PC-3 (cell line): ENCODE data around the gene DAB1. TPM values are rescaled to one million over a fixed set of nuclear protein-coding genes. Genes with fewer than 3 reads are reported as not detected.
"Not testable (repeated sequence)": the region's sequence is repeated elsewhere in the genome, so short reads cannot be mapped to it uniquely, and the experiment has no call there.

Experiments used
- ATAC-seq: fragments of 200-7000 bp; cut with Tn5 transposase; 2 replicates; pipeline ENCODE4 v1.9.1; 2020; ENCODE audit warnings: mild to moderate bottlenecking, moderate library complexity
- BruUV-seq: library from RNA; stranded (reverse); fragments of 400-500 nt; replicated peaks from 2 replicates; lab custom pipeline; 2021; lab: Mats Ljungman, UMichigan
- CTCF ChIA-PET: fragments of 300-600 bp; sonication (Branson Sonifier 250); formaldehyde crosslinking; loops from one replicate; lab custom pipeline; 2022; ENCODE audit warnings: antibody characterized with exemption; lab: Charles Lee
- POLR2A ChIA-PET: fragments of 300-600 bp; sonication (Branson Sonifier 250); formaldehyde crosslinking; loops from one replicate; lab custom pipeline; 2022; ENCODE audit warnings: antibody characterized with exemption; ENCODE audit not compliant: unreplicated experiment; lab: Charles Lee
- DNase-seq: peaks from one replicate; pipeline ENCODE4 v3.0.0-alpha.2; 2015
- H2AFZ ChIP-seq: fragments of 300-600 bp; sonication (generic); 2 replicates; pipeline ENCODE4 v1.6.0; 2016; ENCODE audit warnings: antibody characterized with exemption, low read length
- H3F3A ChIP-seq: fragments of 300-600 bp; sonication (generic); one replicate; pipeline ENCODE4 v1.6.0; 2017; ENCODE audit warnings: antibody characterized with exemption, low read length, control low read depth, mild to moderate bottlenecking; ENCODE audit not compliant: unreplicated experiment
- H3K27ac ChIP-seq: fragments of 300-600 bp; sonication (generic); 2 replicates; pipeline ENCODE4 v1.5.1; 2016; ENCODE audit warnings: mild to moderate bottlenecking, low read length
- H3K27me3 ChIP-seq: fragments of 300-600 bp; sonication (generic); 2 replicates; pipeline ENCODE4 v1.6.1; 2016; ENCODE audit warnings: low read length, mixed read lengths
- H3K36me3 ChIP-seq: fragments of 300-600 bp; sonication (generic); 2 replicates; pipeline ENCODE4 v1.6.1; 2016; ENCODE audit warnings: low read depth, mixed run types, low read length, mixed read lengths
- H3K4me1 ChIP-seq: fragments of 300-600 bp; sonication (generic); 2 replicates; pipeline ENCODE4 v1.5.1; 2016; ENCODE audit warnings: low read length; ENCODE audit not compliant: insufficient read depth
- H3K4me2 ChIP-seq: fragments of 300-600 bp; sonication (generic); 2 replicates; pipeline ENCODE4 v1.6.0; 2016; ENCODE audit warnings: low read length
- H3K4me3 ChIP-seq: fragments of 300-600 bp; sonication (generic); 2 replicates; pipeline ENCODE4 v1.5.1; 2016; ENCODE audit warnings: mild to moderate bottlenecking, low read length, mixed read lengths
- H3K79me2 ChIP-seq: fragments of 300-600 bp; sonication (generic); 2 replicates; pipeline ENCODE4 v1.6.1; 2017; ENCODE audit warnings: low read length, mixed read lengths
- H3K9ac ChIP-seq: fragments of 300-600 bp; sonication (generic); 2 replicates; pipeline ENCODE4 v1.6.0; 2016; ENCODE audit warnings: mild to moderate bottlenecking, low read length
- H3K9me2 ChIP-seq: fragments of 300-600 bp; sonication (generic); replicated peaks from 2 replicates; pipeline ENCODE4 v1.6.1; 2016; ENCODE audit warnings: mixed run types, low read length, mixed read lengths
- H3K9me3 ChIP-seq: fragments of 300-600 bp; sonication (generic); 2 replicates; pipeline ENCODE4 v1.6.1; 2016; ENCODE audit warnings: low read length, mixed read lengths
- H4K20me1 ChIP-seq: fragments of 300-600 bp; sonication (generic); 2 replicates; pipeline ENCODE4 v1.6.1; 2016; ENCODE audit warnings: low read length, mixed read lengths
- EZH2 ChIP-seq: fragments of 300-600 bp; sonication (generic); IDR thresholded peaks from one replicate; pipeline ENCODE4 v1.6.1; 2017; ENCODE audit warnings: antibody characterized with exemption, mild to moderate bottlenecking, low read length; ENCODE audit not compliant: unreplicated experiment
- EZH2phosphoT487 ChIP-seq: fragments of 300-600 bp; sonication (generic); IDR thresholded peaks from 2 replicates; pipeline ENCODE4 v1.6.1; 2018; ENCODE audit warnings: mild to moderate bottlenecking, antibody characterized with exemption, low read length, borderline replicate concordance
- intact Hi-C: fragments of 100-400 bp; cut with micrococcal nuclease; formaldehyde crosslinking; loops from 2 replicates; pipeline ENCODE4 v1.9.0; 2023
- total RNA-seq: library from RNA; depleted of rRNA; stranded (reverse); fragments of >200 nt; gene quantifications from 2 replicates; pipeline ENCODE4 v1.2.3, GENCODE V29; 2014
- TF ChIP-seq, protein P1 (sequence below): fragments of 300-600 bp; sonication (generic); conservative IDR thresholded peaks from 2 replicates; pipeline ENCODE4 v1.5.1; 2017; ENCODE audit warnings: antibody characterized with exemption, low read depth, mild to moderate bottlenecking, low read length

Gene DAB1
- total RNA-seq, 1 experiment from 2014 or later, result not detected

DNA sequence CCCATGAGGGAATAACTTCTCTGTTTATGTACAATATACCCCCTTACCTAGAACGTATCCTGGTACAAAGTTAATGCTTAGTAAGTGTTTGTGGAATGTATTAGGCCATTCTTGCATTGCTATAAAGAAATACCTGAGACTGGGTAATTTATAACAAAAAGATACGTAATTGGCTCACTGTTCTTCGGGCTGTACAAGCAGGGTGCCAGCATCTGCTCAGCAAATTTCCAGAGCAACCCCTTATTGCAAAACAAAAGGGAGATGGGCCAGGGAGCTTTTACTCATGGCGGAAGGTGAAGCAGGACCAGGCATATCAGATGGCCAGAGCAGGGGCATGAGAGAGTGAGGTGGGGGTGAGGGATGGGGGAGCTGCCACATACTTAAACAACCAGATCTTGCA lies 334.6 kb downstream of the DAB1 start:
- no peaks in the 10 kb centered on the region for H3K36me3 ChIP-seq
- ChIA-PET POLR2A (no interaction called here), CTCF (no interaction called here)
- no peak for DNase-seq
- no peak overlapping the region for H3K27ac ChIP-seq
- H3K27me3 ChIP-seq, result no peaks in the 10 kb centered on the region
- H3K4me1 ChIP-seq, result no peaks in the 10 kb centered on the region
- no peak overlapping the region for H2AFZ ChIP-seq
- H3K79me2 ChIP-seq, result no peaks in the 10 kb centered on the region
- ATAC-seq, result no peak
- H3K4me3 ChIP-seq, result no peak overlapping the region
- H3F3A ChIP-seq, result no peaks in the 10 kb centered on the region
- no peaks in the 10 kb centered on the region for H4K20me1 ChIP-seq
- BruUV-seq, result no TSS peak
- no peak overlapping the region for H3K4me2 ChIP-seq
- no peak overlapping the region for H3K9ac ChIP-seq
- intact Hi-C loops, result no loop called here
- H3K9me3 ChIP-seq, result no peaks in the 10 kb centered on the region
- H3K9me2 ChIP-seq, result no peaks in the 10 kb centered on the region
- TF ChIP-seq EZH2 (no peak), EZH2phosphoT487 (no peak)
- TF ChIP-seq, protein P1, sequence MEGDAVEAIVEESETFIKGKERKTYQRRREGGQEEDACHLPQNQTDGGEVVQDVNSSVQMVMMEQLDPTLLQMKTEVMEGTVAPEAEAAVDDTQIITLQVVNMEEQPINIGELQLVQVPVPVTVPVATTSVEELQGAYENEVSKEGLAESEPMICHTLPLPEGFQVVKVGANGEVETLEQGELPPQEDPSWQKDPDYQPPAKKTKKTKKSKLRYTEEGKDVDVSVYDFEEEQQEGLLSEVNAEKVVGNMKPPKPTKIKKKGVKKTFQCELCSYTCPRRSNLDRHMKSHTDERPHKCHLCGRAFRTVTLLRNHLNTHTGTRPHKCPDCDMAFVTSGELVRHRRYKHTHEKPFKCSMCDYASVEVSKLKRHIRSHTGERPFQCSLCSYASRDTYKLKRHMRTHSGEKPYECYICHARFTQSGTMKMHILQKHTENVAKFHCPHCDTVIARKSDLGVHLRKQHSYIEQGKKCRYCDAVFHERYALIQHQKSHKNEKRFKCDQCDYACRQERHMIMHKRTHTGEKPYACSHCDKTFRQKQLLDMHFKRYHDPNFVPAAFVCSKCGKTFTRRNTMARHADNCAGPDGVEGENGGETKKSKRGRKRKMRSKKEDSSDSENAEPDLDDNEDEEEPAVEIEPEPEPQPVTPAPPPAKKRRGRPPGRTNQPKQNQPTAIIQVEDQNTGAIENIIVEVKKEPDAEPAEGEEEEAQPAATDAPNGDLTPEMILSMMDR, result no peak

DNA sequence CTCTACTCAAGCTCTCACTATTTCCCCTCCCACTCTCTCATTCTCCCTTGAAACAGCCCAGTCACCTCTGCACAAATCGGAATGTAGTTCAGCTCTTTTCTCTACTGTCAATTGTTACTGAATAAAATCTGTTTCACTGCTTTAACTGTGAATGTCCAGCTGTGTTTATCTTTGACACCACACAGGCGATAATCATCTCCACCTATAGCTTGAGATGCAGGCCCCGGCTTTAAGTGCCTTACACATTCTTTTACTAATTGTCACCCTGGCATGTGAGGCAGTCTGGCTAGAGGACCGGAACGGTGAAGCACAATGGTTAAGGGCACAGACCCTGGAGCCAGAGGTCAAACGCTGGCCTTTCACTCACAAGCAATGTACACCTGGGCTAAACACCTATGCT lies 335.2 kb downstream of the DAB1 start:
- H3K4me1 ChIP-seq, result no peaks in the 10 kb centered on the region
- ATAC-seq, result no peak
- H2AFZ ChIP-seq, result no peak overlapping the region
- H3K9me3 ChIP-seq, result no peaks in the 10 kb centered on the region
- POLR2A ChIA-PET, result no interaction called here
- no TSS peak for BruUV-seq
- no peak for DNase-seq
- no peak overlapping the region for H3K9ac ChIP-seq
- no peak overlapping the region for H3K4me2 ChIP-seq
- H3K27me3 ChIP-seq, result no peaks in the 10 kb centered on the region
- CTCF ChIA-PET, result no interaction called here
- no peak overlapping the region for H3K4me3 ChIP-seq
- H3K27ac ChIP-seq, result no peak overlapping the region
- H3K79me2 ChIP-seq, result no peaks in the 10 kb centered on the region
- no peak for TF ChIP-seq EZH2phosphoT487
- no peak for TF ChIP-seq EZH2
- TF ChIP-seq, protein P1, result no peak
- H3F3A ChIP-seq, result no peaks in the 10 kb centered on the region
- no peaks in the 10 kb centered on the region for H3K36me3 ChIP-seq
- no peaks in the 10 kb centered on the region for H3K9me2 ChIP-seq
- H4K20me1 ChIP-seq, result no peaks in the 10 kb centered on the region
- intact Hi-C loops, result no loop called here

DNA sequence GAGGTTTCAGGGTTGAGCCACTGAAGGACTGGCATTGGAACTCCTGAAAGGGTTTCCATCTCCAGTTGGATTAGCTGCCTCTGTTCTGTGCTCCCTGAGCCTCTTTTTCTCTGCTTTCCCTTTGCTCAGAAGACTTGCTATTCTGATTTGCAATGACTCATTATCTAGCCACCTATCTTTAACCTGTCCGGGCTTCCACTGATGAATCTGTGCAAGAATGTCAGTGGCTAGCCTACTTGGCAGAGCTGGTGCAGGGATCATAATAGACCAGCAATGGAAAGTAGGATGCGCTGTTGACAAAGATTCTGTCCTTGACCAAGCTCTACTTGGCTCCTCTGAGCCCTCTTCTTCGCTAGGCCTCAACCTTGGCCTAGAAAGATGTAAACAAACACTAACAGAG lies 336.2 kb downstream of the DAB1 start:
- H3K79me2 ChIP-seq, H3K9me3 ChIP-seq, H3K27ac ChIP-seq, BruUV-seq, intact Hi-C loops, POLR2A ChIA-PET, DNase-seq, H2AFZ ChIP-seq, CTCF ChIA-PET, H3F3A ChIP-seq, H3K4me1 ChIP-seq, ATAC-seq, H3K9me2 ChIP-seq, H4K20me1 ChIP-seq, H3K4me2 ChIP-seq, H3K36me3 ChIP-seq, H3K27me3 ChIP-seq, H3K9ac ChIP-seq, H3K4me3 ChIP-seq: not testable (repeated sequence)
